T-cell (primary cell): ENCODE results near the gene SYN1. TPM values are rescaled to one million over a fixed set of nuclear protein-coding genes. Genes with fewer than 3 reads are reported as not detected.
A peak's percentile ranks its signal among the peaks of the same experiment; 100 is the strongest.

Experiments
- ATAC-seq, 4 experiments: fragments of 200-7000 bp in 3 of 4; fragments of 150-1000 bp in 1 of 4; cut with Tn5 transposase; replicated peaks in 1 of 4; 1 replicate in 3 of 4; 2 replicates in 1 of 4; pipeline ENCODE4 v1.10.0; 2021; ENCODE audit warnings: moderate library complexity in 3 of 4, mild to moderate bottlenecking in 2 of 4, moderate number of reproducible peaks in 1 of 4
- CTCF ChIA-PET, 2 donors: fragments of 300-600 bp; sonication (Branson Sonifier 250); formaldehyde crosslinking; loops; one replicate each; lab custom pipeline; 2022; ENCODE audit warnings: antibody characterized with exemption in 2 of 2; lab: Charles Lee
- POLR2A ChIA-PET, 2 donors: fragments of 300-600 bp; sonication (Branson Sonifier 250); formaldehyde crosslinking; loops; one replicate each; lab custom pipeline; 2022; ENCODE audit warnings: antibody characterized with exemption in 2 of 2; lab: Charles Lee
- DNase-seq, 35 experiments: peaks; one replicate each; pipeline versions ENCODE4 v3.0.0 to v3.0.0-alpha.2; 2013 to 2023
- H3K27ac ChIP-seq: one replicate; pipeline ENCODE4 v1.5.1; 2013; ENCODE audit warnings: low read length
- H3K27me3 ChIP-seq, 2 experiments: replicated peaks in 1 of 2; 1 replicate in 1 of 2; 2 replicates in 1 of 2; pipeline versions ENCODE4 v1.6.1 to v1.7.0; 2013; ENCODE audit warnings: low read length in 1 of 2, mixed read lengths in 1 of 2; ENCODE audit not compliant: control insufficient read depth in 2 of 2, insufficient read depth in 2 of 2; ENCODE audit errors: extremely low read depth in 1 of 2
- H3K36me3 ChIP-seq, 2 donors: 1 replicate in 1 of 2; 2 replicates in 1 of 2; pipeline versions ENCODE4 v1.6.1 to v1.7.0; 2013; ENCODE audit warnings: low read length in 1 of 2; ENCODE audit not compliant: control insufficient read depth in 2 of 2, insufficient read depth in 1 of 2; ENCODE audit errors: extremely low read depth in 1 of 2
- H3K4me1 ChIP-seq, 2 experiments: 1 replicate in 1 of 2; 2 replicates in 1 of 2; pipeline versions ENCODE4 v1.6.1 to v1.7.0; 2013; ENCODE audit warnings: low read length in 2 of 2, mixed read lengths in 1 of 2; ENCODE audit not compliant: insufficient read depth in 2 of 2, control insufficient read depth in 1 of 2; ENCODE audit errors: extremely low read depth in 1 of 2
- H3K4me3 ChIP-seq, 2 donors: 1 replicate in 1 of 2; 2 replicates in 1 of 2; pipeline versions ENCODE4 v1.5.1 to v1.7.0; 2013; ENCODE audit warnings: mild to moderate bottlenecking in 2 of 2, low read length in 1 of 2, moderate library complexity in 1 of 2; ENCODE audit not compliant: control insufficient read depth in 1 of 2; ENCODE audit errors: extremely low read depth in 1 of 2
- H3K9me3 ChIP-seq: 2 replicates; pipeline ENCODE4 v1.7.0; 2013
- H3K27ac Mint-ChIP-seq, 2 donors: one replicate each; pipeline ENCODE4 v1.8.0; 2020 to 2021; ENCODE audit warnings: mild to moderate bottlenecking in 2 of 2, mixed read lengths in 2 of 2
- H3K27me3 Mint-ChIP-seq, 2 donors: one replicate each; pipeline ENCODE4 v1.8.0; 2021 to 2022; ENCODE audit warnings: mixed read lengths in 2 of 2
- H3K36me3 Mint-ChIP-seq: one replicate; pipeline ENCODE4 v1.8.0; 2021; ENCODE audit warnings: mixed read lengths
- H3K4me1 Mint-ChIP-seq, 3 donors: one replicate each; pipeline ENCODE4 v1.8.0; 2020 to 2022; ENCODE audit warnings: mixed read lengths in 3 of 3, mild to moderate bottlenecking in 1 of 3
- H3K4me3 Mint-ChIP-seq, 3 donors: one replicate each; pipeline ENCODE4 v1.8.0; 2020 to 2022; ENCODE audit warnings: mild to moderate bottlenecking in 3 of 3, mixed read lengths in 3 of 3, moderate library complexity in 3 of 3
- H3K9me3 Mint-ChIP-seq, 3 donors: one replicate each; pipeline ENCODE4 v1.8.0; 2020 to 2022; ENCODE audit warnings: mixed read lengths in 3 of 3
- WGBS: methylation state at CpG from one replicate; pipeline ENCODE4 v1.1.5; 2013; ENCODE audit warnings: missing lambda C conversion rate; ENCODE audit not compliant: insufficient coverage; 5-methylcytosine and 5-hydroxymethylcytosine counted together
- total RNA-seq, 35 experiments: library from RNA in 6 of 35; stranded (reverse) in 6 of 35; fragments of 120-200 nt in 1 of 35; gene quantifications; one replicate each; pipeline versions ENCODE4 v1.2.1 to v1.2.4 and lab custom pipeline; 2013 to 2026

SYN1 gene
- total RNA-seq, 5 donors from 2014 or later (not counting 1 experiment from before 2014, with no cell fraction given), result 0.21 to 1.3 (median 0.81) TPM; not detected in 1

DNA sequence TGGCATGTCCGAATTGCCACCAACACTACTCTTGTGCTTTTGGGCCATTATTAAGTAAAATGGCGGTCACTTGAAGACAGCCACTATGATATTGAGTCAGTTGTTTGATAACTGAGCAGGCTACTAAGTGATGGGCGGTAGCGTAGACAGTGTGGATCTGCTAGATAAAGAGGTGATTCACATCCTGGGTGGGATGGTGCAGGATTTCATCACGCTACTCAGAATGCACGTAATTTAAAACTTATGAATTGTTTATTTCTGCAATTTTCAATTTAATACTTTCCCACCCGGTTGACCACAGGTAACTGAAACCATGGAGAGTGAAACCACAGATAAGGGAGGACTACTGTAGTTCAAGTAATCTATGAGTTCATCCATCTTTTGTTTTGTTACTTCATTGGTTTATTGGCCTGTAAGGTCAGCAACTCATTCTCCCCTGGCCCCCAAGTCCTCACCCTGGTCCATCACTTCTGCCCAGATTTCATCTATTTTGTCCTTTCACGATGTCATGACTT, 55.8 kb downstream of the SYN1 start:
- H3K36me3 ChIP-seq, result peaks cover 0 to 53% of the 10 kb centered on the region in 2 donors
- Mint-ChIP-seq H3K27me3 (no peaks in the 10 kb centered on the region), H3K9me3 (no peaks in the 10 kb centered on the region), H3K4me1 (peaks cover 30 to 51% (median 35%) of the 10 kb centered on the region in 3 donors), H3K36me3 (peaks cover 23% of the 10 kb centered on the region), H3K4me3 (peak overlapping the region in 2 of 3 donors; percentile 92 to 94), H3K27ac (peak overlapping the region; percentile 18 to 65)
- H3K27ac ChIP-seq, result no peak overlapping the region
- H3K4me3 ChIP-seq, result no peak overlapping the region
- no peak for DNase-seq
- ChIA-PET POLR2A (no interaction called here), CTCF (no interaction called here)
- no peaks in the 10 kb centered on the region for H3K9me3 ChIP-seq
- no peak for ATAC-seq
- no peaks in the 10 kb centered on the region for H3K27me3 ChIP-seq
- WGBS, result no CpG with 5 or more reads among the region's 8 CpGs
- H3K4me1 ChIP-seq, result peaks cover 0 to 31% of the 10 kb centered on the region in 2 experiments

DNA sequence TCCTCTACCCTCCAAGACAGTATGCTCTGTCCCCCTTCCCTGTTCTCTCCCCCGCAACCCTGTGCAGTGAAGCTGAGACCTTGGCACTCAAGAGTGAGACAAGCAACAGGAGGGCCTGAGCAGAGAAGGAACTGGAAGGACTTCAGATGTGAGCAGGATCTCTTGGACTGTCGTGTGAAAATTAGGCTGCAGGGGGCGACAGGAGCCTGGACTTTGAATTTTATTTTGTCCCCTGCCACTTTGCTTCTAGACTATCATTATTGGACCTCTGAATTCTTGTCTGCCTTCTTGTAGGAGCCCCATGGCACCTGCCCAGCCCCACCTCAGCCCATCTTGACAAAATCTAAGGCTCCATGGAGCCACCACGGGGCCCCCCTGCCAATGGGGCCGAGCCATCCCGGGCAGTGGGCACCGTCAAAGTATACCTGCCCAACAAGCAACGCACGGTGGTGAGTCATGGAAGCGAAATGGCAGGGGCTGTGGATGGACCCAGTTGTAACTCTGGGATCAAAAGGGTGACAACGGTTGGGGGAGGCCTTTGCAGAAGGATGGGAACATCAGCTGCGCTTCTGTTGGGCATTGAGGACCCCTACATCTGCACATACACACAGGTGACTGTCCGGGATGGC, 56.9 kb downstream of the SYN1 start:
- no peak overlapping the region for H3K27ac ChIP-seq
- Mint-ChIP-seq H3K4me1 (peaks cover 30 to 53% (median 35%) of the 10 kb centered on the region in 3 donors), H3K27me3 (no peaks in the 10 kb centered on the region), H3K9me3 (no peaks in the 10 kb centered on the region), H3K4me3 (peak overlapping the region; percentile 66 to 94 (median 92)), H3K27ac (peak overlapping the region in 1 of 2 donors; percentile 63), H3K36me3 (peaks cover 22% of the 10 kb centered on the region)
- ChIA-PET CTCF (no interaction called here), POLR2A (no interaction called here)
- no peak overlapping the region for H3K4me3 ChIP-seq
- DNase-seq (peak in 6 of 35 experiments; percentile 11 to 43 (median 22)), ATAC-seq (no peak)
- peaks cover 0 to 31% of the 10 kb centered on the region in 2 experiments for H3K4me1 ChIP-seq
- no peaks in the 10 kb centered on the region for H3K9me3 ChIP-seq
- H3K27me3 ChIP-seq, result no peaks in the 10 kb centered on the region
- peaks cover 0 to 45% of the 10 kb centered on the region in 2 donors for H3K36me3 ChIP-seq
- 100% methylated on average over 1 of the region's 13 CpGs for WGBS

DNA sequence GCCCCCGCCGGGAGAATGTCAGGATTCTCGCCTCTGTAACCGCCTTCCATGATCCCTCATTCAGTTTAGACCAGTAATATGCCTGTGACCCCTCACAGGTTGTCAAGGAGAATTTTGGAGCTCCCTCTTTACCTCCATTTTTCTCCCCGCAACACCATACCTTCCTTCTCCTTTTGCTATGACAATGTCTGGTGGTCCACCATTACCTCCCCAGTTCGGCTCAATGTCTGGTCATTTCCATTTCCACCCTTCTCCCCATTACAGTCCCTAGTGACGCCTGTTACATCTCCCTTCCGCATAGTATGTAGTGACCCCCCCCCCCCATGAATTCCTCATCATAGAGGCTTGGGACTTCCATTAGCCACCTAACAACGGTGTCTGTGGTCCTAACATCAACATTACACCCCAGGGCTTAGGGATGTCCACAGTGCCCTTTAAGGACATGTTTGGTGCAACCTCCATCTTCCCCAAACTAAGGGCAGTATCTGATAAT, 58.0 kb downstream of the SYN1 start:
- peaks cover 32 to 52% (median 36%) of the 10 kb centered on the region in 3 donors for H3K4me1 Mint-ChIP-seq
- peak overlapping the region; percentile 77 to 81 for H3K4me3 ChIP-seq
- H3K27me3 ChIP-seq, result no peaks in the 10 kb centered on the region
- H3K36me3 ChIP-seq, result peaks cover 0 to 36% of the 10 kb centered on the region in 2 donors
- no peak for ATAC-seq
- WGBS, result 0% methylated on average over 3 of the region's 9 CpGs
- H3K27ac ChIP-seq, result peak overlapping the region; percentile 96
- peak overlapping the region; percentile 97 to 99 for H3K27ac Mint-ChIP-seq
- no peaks in the 10 kb centered on the region for H3K9me3 ChIP-seq
- H3K4me3 Mint-ChIP-seq, result peak overlapping the region; percentile 86 to 94 (median 92)
- H3K27me3 Mint-ChIP-seq, result no peaks in the 10 kb centered on the region
- CTCF ChIA-PET, result interaction anchor here (0.6 to 0.7 kb wide), 3 partner anchors 61 to 522 kb away, joined by 4 to 9 read pairs (median 5); no protein-coding TSS in a partner anchor
- no peaks in the 10 kb centered on the region for H3K9me3 Mint-ChIP-seq
- peaks cover 0 to 31% of the 10 kb centered on the region in 2 experiments for H3K4me1 ChIP-seq
- DNase-seq, result no peak
- POLR2A ChIA-PET, result interaction anchor here in 1 of 2 donors (0.6 kb wide), 1 partner anchor 137 kb away, joined by 3 read pairs; no protein-coding TSS in a partner anchor
- H3K36me3 Mint-ChIP-seq, result peaks cover 13% of the 10 kb centered on the region

DNA sequence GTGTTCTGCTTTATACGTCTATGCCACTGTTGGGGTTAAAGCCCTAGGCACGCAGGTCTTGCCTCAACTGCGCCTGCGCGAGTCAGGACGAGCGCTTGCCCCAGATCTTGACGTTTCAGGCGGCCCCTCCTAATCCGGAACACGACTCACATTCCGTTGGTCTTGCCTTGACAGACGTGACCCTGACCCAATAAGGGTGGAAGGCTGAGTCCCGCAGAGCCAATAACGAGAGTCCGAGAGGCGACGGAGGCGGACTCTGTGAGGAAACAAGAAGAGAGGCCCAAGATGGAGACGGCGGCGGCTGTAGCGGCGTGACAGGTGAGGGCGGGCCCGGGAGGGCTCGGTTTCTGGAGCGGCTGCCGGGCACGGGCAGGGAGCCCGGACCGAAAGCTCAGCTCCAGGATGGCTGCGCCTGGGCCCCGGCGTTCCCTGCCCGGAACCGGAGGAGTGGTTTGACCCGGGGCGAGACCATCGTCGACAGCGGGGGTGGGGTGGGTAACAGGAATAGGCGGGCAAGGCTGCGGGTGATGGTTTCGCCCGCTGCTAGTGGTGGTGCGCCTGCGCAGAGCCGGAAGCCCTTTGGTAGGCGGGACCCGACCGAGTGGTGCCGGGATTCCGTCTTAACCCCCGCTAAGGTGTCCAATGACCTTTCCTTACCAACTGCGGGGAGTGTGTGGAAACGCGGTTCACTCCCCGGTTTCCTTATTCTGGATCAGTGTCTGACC, 58.6 kb downstream of the SYN1 start, which contains the start of gene ARAF:
TSS of gene ARAF (plus strand) at position 272 of the 725 bp plus-strand sequence. CDS start 1,763 bp downstream, outside the sequence.
- Mint-ChIP-seq H3K36me3 (peaks cover 11% of the 10 kb centered on the region), H3K9me3 (no peaks in the 10 kb centered on the region), H3K27me3 (no peaks in the 10 kb centered on the region), H3K27ac (peak within 1 kb of the TSS; percentile 97 to 99), H3K4me3 (peak within 1 kb of the TSS; percentile 86 to 94 (median 92)), H3K4me1 (peaks cover 38 to 54% (median 41%) of the 10 kb centered on the region in 3 donors)
- Histone ChIP-seq H3K4me3 (peak within 1 kb of the TSS; percentile 77 to 81), H3K27ac (peak within 1 kb of the TSS; percentile 96), H3K9me3 (no peaks in the 10 kb centered on the region), H3K4me1 (peaks cover 0 to 35% of the 10 kb centered on the region in 2 experiments), H3K27me3 (no peaks in the 10 kb centered on the region), H3K36me3 (peaks cover 0 to 30% of the 10 kb centered on the region in 2 donors)
- peak; percentile 87 to 98 (median 96) for DNase-seq
- ChIA-PET CTCF (interaction anchor here in 1 of 2 donors (0.7 kb wide), 1 partner anchor 61 kb away, joined by 5 read pairs; no protein-coding TSS in a partner anchor), POLR2A (no interaction called here)
- WGBS, result 0% methylated on average over 30 of the region's 59 CpGs
- peak; percentile 89 to 90 (median 90) for ATAC-seq

DNA sequence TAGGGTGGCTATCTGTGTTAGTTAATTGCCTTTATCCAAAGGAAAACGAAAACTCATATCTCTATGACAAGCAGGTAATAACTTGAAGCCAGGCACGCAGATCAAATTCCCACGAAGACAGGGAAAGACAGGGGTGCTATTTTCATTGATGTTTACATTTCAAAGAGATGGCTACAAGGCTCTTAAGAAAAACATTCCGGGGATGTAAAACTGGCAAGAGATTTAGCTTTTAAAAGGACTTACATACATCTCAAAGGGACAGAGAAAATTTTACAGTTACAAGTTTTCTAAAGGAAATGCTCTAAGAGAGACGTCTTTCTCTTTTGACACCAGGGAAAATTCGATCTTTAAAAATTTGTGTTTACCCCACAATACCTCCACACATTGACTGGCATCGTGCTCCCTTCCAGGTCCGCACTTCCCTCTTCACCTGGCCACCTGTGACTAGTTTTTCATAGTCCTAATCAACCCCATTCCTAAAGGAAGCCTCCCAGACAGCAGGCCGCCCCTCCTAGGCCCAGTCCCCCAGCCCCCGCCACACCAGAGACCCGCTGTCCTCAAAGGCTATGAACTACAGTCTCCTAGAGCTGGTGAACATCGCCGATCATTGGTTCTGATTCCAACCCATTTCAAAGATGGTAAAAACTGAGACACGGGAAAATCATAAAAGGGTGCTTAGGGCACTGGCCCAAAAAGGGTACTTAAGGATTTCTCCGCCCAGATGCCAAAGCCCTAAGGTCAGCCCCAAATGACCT, 59.3 kb downstream of the SYN1 start:
- Histone ChIP-seq H3K27ac (peak overlapping the region; percentile 96), H3K4me3 (peak overlapping the region; percentile 77 to 81), H3K4me1 (peaks cover 0 to 37% of the 10 kb centered on the region in 2 experiments), H3K27me3 (no peaks in the 10 kb centered on the region), H3K36me3 (peaks cover 0 to 29% of the 10 kb centered on the region in 2 donors), H3K9me3 (no peaks in the 10 kb centered on the region)
- Mint-ChIP-seq H3K36me3 (peaks cover 11% of the 10 kb centered on the region), H3K4me3 (peak overlapping the region; percentile 86 to 94 (median 92)), H3K27me3 (no peaks in the 10 kb centered on the region), H3K9me3 (no peaks in the 10 kb centered on the region), H3K4me1 (peaks cover 42 to 57% (median 45%) of the 10 kb centered on the region in 3 donors), H3K27ac (peak overlapping the region; percentile 97 to 99)
- WGBS, result 0% methylated on average over 2 of the region's 15 CpGs
- CTCF ChIA-PET, result no interaction called here
- POLR2A ChIA-PET, result no interaction called here
- DNase-seq, result peak in 1 of 35 experiments; percentile 30
- ATAC-seq, result no peak
